Ureter (tissue), 1 donor: ENCODE measurements around the gene SIM1. TPM values are rescaled to one million over a fixed set of nuclear protein-coding genes. Genes with fewer than 3 reads are reported as not detected.

Experiments used
- DNase-seq: peaks from one replicate; pipeline ENCODE4 v3.0.0-alpha.2; 2020; ENCODE audit warnings: low spot score
- total RNA-seq: library from RNA; stranded (reverse); gene quantifications from one replicate; pipeline ENCODE4 v1.2.4, GENCODE V29; 2023
- donor health status: DM: yes; HTN: yes; CAD: no.

Gene SIM1
- total RNA-seq, 1 donor from 2014 or later, result 5.3 TPM

GRCh38 chr6:100457311-100457990 is 7.3 kb downstream of the SIM1 start:
- DNase-seq, result no peak

- DNase-seq, result no peak
These were observed 7.8 kb downstream of the SIM1 start for GRCh38 chr6:100456908-100457235.

GRCh38 chr6:100456141-100456907 is 8.4 kb downstream of the SIM1 start:
- DNase-seq, result no peak

GRCh38 chr6:100455230-100456124 is 9.2 kb downstream of the SIM1 start:
- DNase-seq, result no peak

GRCh38 chr6:100454551-100455229 is 10.0 kb downstream of the SIM1 start:
- no peak for DNase-seq

GRCh38 chr6:100453701-100454521 is 10.8 kb downstream of the SIM1 start:
- peak; percentile 50 for DNase-seq

GRCh38 chr6:100452998-100453397 is 11.7 kb downstream of the SIM1 start:
- no peak for DNase-seq

DNA sequence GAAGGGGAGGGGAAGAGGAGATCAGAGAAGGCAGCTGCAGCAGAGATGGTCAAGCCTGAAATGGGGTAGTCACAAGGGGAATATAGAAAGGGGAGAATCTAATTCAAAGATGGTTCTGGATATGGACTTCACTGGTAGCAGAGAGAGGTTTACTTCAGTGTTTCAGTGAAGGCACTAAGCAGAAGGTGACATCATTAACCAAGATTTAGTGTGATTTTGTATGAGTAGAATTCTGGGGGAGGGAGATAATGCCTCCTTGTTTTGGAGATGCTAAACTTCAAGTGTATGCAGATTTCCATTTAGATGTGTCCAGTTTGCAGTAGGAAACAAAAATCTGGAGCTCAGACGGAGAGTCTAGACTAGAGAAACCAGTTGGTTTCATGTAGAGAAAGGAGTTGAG is 13.1 kb downstream of the SIM1 start:
- DNase-seq, result no peak

DNA sequence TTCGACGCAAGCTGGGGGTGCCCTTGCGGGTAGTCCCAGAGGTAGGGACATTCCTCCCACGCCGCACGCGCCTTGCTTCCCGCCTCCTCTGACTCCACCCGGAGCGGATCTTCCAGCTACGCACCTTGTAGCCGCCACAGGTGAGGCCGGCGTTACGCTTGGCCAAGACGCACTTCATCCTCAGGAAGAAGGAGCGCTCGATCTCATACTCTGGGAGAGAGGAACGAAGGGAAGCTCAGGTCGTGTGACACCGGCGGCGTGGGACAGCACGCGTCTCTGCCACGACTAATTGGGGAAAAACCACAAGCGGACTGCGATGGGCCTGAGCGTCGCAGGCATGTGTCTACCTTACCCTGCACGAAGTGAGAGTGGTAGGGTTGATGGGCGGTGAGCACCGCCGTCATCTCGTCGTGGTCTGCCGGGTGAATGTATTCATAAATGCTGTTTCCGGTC is 15.5 kb downstream of the SIM1 start:
- DNase-seq, result no peak

- DNase-seq, result no peak
These were observed 16.6 kb downstream of the SIM1 start for GRCh38 chr6:100447900-100448748.

DNA sequence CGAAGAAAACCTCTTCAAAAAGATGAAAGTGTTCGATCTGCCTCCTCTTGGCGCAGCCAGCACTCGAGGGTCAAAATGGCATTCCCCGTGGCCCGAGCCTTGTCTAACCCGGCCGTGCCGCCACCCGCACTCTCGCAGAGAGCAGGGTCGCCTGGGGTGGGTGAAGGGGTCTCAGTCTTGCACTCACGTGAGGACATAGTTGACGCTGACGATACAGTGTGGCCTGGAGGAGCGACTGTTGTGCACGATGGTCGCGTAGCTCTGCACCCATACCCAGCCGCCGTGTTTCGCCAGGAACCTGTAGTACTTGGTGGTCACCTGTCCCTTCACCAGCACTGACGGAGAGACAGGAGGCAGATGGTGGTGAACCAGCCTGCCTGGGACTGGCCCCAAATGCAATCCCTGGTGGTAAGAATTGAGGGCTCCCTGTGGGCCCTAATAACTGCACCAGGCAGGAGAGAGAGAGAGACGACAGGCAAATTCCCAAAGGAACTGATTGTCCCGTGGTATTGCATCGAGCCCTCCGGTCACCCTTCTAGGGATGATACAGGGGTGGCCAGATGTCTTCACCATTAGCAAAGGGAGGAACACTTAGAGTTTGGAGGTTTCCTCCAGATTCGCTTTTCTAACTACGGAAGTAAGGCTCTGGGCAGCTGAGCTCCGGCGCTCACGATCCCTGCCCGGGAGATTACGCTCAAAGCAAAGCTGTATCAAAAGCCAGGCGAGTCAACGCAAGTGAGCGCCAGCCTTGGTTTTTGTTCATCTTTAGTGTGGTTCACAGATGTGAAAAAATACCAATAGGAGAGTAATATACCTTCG is 17.4 kb downstream of the SIM1 start:
- no peak for DNase-seq

- DNase-seq, result no peak
These were observed 18.3 kb downstream of the SIM1 start for GRCh38 chr6:100446115-100447080.

- no peak for DNase-seq
These were observed 19.2 kb downstream of the SIM1 start for GRCh38 chr6:100445512-100445911.

- no peak for DNase-seq
These were observed 23.8 kb downstream of the SIM1 start for GRCh38 chr6:100440935-100441334.

DNA sequence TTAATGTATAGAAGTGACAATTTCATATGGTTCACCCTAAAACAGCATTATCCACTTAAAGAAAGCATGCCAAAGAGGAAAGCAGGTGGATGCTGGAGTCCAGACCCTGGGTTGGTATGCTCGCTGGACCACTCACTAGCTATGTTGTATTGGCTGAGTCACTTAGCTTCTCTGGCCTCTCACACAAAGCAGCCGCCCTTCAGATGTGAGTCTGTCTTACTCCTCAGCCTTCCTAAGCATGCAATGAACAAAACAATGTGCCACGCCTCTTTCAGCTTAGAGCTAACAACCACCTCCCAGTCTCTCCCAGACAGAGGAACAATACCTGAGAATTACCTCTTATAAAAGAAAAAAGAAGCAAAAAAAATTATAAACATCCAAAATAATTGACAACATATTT is 29.4 kb downstream of the SIM1 start:
- no peak for DNase-seq

- DNase-seq, result no peak
These were observed 30.8 kb downstream of the SIM1 start for GRCh38 chr6:100433726-100434435.

DNA sequence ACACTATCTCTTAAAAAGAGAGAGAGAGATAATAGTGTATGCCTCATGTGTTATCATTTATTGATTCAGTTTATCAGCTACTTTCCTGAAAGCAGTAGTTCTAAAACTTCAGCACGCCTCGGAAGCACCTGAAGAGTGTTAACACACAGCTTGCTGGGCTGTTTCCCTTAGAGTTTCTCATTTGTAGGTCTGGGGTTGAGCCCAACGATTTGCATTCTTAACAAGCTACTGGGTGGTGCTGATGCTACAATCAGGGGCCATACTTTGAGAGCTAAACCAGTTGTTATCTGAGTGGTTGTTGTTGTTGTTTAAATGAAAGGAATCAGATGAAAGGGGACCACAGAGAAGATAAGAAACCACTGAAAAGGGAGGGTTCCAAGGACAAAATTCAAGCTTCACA is 32.6 kb downstream of the SIM1 start:
- DNase-seq, result no peak
